GM11168 (cell line): ENCODE measurements around the gene TMEM145.

Experiments used
- in situ Hi-C: fragments of 300-500 bp; cut with MboI; formaldehyde crosslinking; loops from one replicate; pipeline ENCODE4 v1.12.0; 2022; ENCODE audit warnings: low sequenced_read_pairs; ENCODE audit not compliant: unreplicated experiment

The TMEM145 gene

GRCh38 chr19:42287827-42288107 is 25.3 kb upstream of the TMEM145 start:
- in situ Hi-C loops = no loop called here

GRCh38 chr19:42288387-42288786 is 24.7 kb upstream of the TMEM145 start:
- in situ Hi-C loops = no loop called here

GRCh38 chr19:42288881-42289555 is 24.1 kb upstream of the TMEM145 start:
- in situ Hi-C loops = no loop called here

- in situ Hi-C loops = no loop called here
Observed at GRCh38 chr19:42289556-42290041, 23.5 kb upstream of the TMEM145 start.

GRCh38 chr19:42290136-42290522 is 23.0 kb upstream of the TMEM145 start:
- in situ Hi-C loops = no loop called here

- in situ Hi-C loops = no loop called here
Observed at GRCh38 chr19:42290523-42291434, 22.3 kb upstream of the TMEM145 start.

GRCh38 chr19:42291435-42291810 is 21.7 kb upstream of the TMEM145 start:
- in situ Hi-C loops = no loop called here

- in situ Hi-C loops = no loop called here
Observed at GRCh38 chr19:42292042-42292960, 20.8 kb upstream of the TMEM145 start.

GRCh38 chr19:42292963-42293362 is 20.1 kb upstream of the TMEM145 start:
- in situ Hi-C loops = no loop called here

GRCh38 chr19:42293540-42293939 is 19.6 kb upstream of the TMEM145 start:
- in situ Hi-C loops = no loop called here

- in situ Hi-C loops = no loop called here
Observed at GRCh38 chr19:42293948-42294347, 19.2 kb upstream of the TMEM145 start.

GRCh38 chr19:42294471-42295137 is 18.5 kb upstream of the TMEM145 start:
- in situ Hi-C loops = no loop called here

- in situ Hi-C loops = no loop called here
Observed at GRCh38 chr19:42295342-42295741, 17.8 kb upstream of the TMEM145 start.

GRCh38 chr19:42295831-42296525 is 17.1 kb upstream of the TMEM145 start:
- in situ Hi-C loops = no loop called here

- in situ Hi-C loops = no loop called here
Observed at GRCh38 chr19:42297039-42297438, 16.1 kb upstream of the TMEM145 start.

GRCh38 chr19:42301646-42302203 is 11.4 kb upstream of the TMEM145 start, which contains the start of gene PRR19:
PRR19 (plus strand) TSS chr19:42302132; CDS start chr19:42309585, 7,453 bp downstream.
- in situ Hi-C loops = no loop called here

- in situ Hi-C loops = no loop called here
Observed at GRCh38 chr19:42303101-42303464, 10.0 kb upstream of the TMEM145 start.

- in situ Hi-C loops = no loop called here
Observed at GRCh38 chr19:42303876-42304275, 9.2 kb upstream of the TMEM145 start.

- in situ Hi-C loops = no loop called here
Observed at GRCh38 chr19:42306646-42307045, 6.5 kb upstream of the TMEM145 start.
